ENCODE data around the gene SEMA4C.
"Not testable (repeated sequence)": the region's sequence is repeated elsewhere in the genome, so short reads cannot be mapped to it uniquely, and the experiment has no call there.

SEMA4C gene

GRCh38 chr2:96864343-96865091 is 5.4 kb downstream of the SEMA4C start:
- DNase-seq = no peak

GRCh38 chr2:96863575-96864342 is 6.1 kb downstream of the SEMA4C start:
- DNase-seq = no peak

- not testable (repeated sequence) for DNase-seq
These were observed 6.8 kb downstream of the SEMA4C start for GRCh38 chr2:96863056-96863455.

- no peak for DNase-seq
These were observed 8.8 kb downstream of the SEMA4C start for GRCh38 chr2:96861074-96861473.

- no peak for DNase-seq
These were observed 9.5 kb downstream of the SEMA4C start for GRCh38 chr2:96860065-96861029.

GRCh38 chr2:96859681-96860064 is 10.2 kb downstream of the SEMA4C start:
- no peak for DNase-seq

- no peak for DNase-seq
These were observed 10.7 kb downstream of the SEMA4C start for GRCh38 chr2:96859099-96859649.

- peak; percentile 99 for DNase-seq
These were observed 12.1 kb downstream of the SEMA4C start, which contains the start of gene ANKRD39 for GRCh38 chr2:96857667-96858372. ANKRD39 (minus strand) TSS chr2:96858016; CDS start chr2:96857987, 29 bp downstream.

- peak; percentile 47 for DNase-seq
These were observed 12.9 kb downstream of the SEMA4C start for GRCh38 chr2:96856776-96857666.

- DNase-seq = no peak
These were observed 16.6 kb downstream of the SEMA4C start for GRCh38 chr2:96853321-96853720.

GRCh38 chr2:96852667-96853066 is 17.2 kb downstream of the SEMA4C start:
- DNase-seq = no peak

GRCh38 chr2:96848264-96848663 is 21.6 kb downstream of the SEMA4C start:
- no peak for DNase-seq

GRCh38 chr2:96847586-96847985 is 22.3 kb downstream of the SEMA4C start:
- no peak for DNase-seq

- DNase-seq = no peak
These were observed 23.1 kb downstream of the SEMA4C start for GRCh38 chr2:96846825-96847224.

GRCh38 chr2:96844405-96844808 is 25.5 kb downstream of the SEMA4C start:
- no peak for DNase-seq

- no peak for DNase-seq
These were observed 26.2 kb downstream of the SEMA4C start, which contains the start of gene ANKRD23 for GRCh38 chr2:96843538-96844268. ANKRD23 (minus strand) TSS chr2:96844021; CDS start chr2:96843992, 29 bp downstream.

- no peak for DNase-seq
These were observed 27.3 kb downstream of the SEMA4C start for GRCh38 chr2:96842600-96842999.

- no peak for DNase-seq
These were observed 28.0 kb downstream of the SEMA4C start for GRCh38 chr2:96841701-96842495.
